Measurements from ENCODE around the gene TMEM131L.

Gene TMEM131L

DNA sequence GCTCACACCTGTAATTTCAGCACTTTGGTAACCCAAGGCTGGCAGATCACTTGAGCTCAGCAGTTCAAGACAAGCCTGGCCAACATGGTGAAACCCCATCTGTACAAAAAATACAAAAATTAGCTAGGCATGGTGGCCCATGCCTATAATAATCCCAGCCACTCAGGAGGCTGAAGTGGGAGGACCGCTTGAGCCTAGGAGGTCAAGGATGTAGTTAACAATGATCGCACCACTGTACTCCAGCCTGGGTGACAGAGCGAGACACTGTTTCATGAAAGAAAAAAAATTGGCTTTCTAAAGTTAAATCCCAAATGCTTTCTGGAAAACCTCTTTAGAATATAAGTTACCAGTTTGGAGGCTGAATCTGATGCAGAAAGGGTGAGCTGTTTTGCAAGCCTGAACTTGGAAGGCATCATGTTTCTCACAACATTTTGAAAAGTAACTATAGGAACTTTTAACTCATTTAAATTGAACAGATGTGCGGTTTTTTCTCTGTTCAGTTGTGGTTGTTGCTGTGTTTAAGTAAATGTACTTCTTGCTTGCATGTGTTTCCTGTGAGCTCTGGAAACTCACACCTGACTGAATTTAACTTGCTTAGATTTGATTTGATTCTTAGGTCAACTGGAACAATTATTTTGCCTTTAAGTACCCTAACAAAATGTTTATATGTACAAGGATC, 39.8 kb upstream of the TMEM131L start:
- no peaks in the 10 kb centered on the region for H3K9me3 ChIP-seq (ENCODE audit: control insufficient read depth in 1 of 2, low read length in 2 of 2)
- H3K27me3 ChIP-seq (ENCODE audit: control insufficient read depth in 1 of 2, insufficient read depth in 2 of 2, low read length in 2 of 2): no peaks in the 10 kb centered on the region
- H3K36me3 ChIP-seq (ENCODE audit: control insufficient read depth in 1 of 2, insufficient read depth in 2 of 2, low read length in 2 of 2): no peaks in the 10 kb centered on the region
- no peak overlapping the region for H3K27ac ChIP-seq (ENCODE audit: low read depth, low read length)
- no peaks in the 10 kb centered on the region for H3K4me1 ChIP-seq (ENCODE audit: control insufficient read depth in 1 of 2, insufficient read depth in 2 of 2, low read length in 2 of 2)
- no peak overlapping the region for H3K9ac ChIP-seq (ENCODE audit: low read depth in 1 of 2, low read length in 2 of 2)
- no peak overlapping the region for H3K4me3 ChIP-seq (ENCODE audit: low read depth in 1 of 2, low read length in 2 of 2)

DNA sequence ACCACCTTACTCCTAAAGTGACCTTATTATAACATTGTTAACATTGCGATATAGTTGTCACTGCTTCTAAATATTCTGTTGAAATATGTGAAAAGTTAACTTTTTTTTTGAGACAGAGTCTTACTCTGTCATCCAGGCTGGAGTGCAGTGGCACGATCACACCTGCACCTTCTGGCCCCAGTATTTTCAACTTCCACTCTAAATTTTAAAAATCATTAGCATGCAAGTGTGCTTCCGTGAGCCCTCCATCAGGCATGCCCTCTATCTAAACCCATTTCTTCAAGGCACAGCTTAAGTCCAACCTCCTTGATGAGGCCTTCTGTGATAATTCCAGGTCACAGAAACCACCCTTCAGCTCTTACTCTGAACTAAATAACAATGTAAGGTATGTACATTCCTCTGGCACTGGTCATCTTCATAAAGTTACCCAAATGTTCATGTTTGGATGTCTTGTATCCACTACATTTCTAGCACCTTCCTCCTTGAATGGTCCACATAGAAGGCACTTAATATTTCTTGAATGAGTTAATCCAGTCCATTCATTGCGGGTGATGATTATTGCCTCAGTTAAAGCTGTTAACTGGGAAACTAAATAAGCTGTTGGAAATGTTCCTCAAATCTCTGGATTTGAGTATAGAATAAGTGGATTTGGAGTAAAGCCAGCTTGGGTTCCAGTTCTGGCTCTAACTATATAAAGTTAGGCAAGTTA, 38.6 kb upstream of the TMEM131L start:
- Histone ChIP-seq H3K9ac (ENCODE audit: low read depth in 1 of 2, low read length in 2 of 2) (no peak overlapping the region), H3K36me3 (ENCODE audit: control insufficient read depth in 1 of 2, insufficient read depth in 2 of 2, low read length in 2 of 2) (no peaks in the 10 kb centered on the region), H3K4me3 (ENCODE audit: low read depth in 1 of 2, low read length in 2 of 2) (no peak overlapping the region), H3K9me3 (ENCODE audit: control insufficient read depth in 1 of 2, low read length in 2 of 2) (no peaks in the 10 kb centered on the region), H3K27me3 (ENCODE audit: control insufficient read depth in 1 of 2, insufficient read depth in 2 of 2, low read length in 2 of 2) (no peaks in the 10 kb centered on the region), H3K27ac (ENCODE audit: low read depth, low read length) (no peak overlapping the region), H3K4me1 (ENCODE audit: control insufficient read depth in 1 of 2, insufficient read depth in 2 of 2, low read length in 2 of 2) (no peaks in the 10 kb centered on the region)

DNA sequence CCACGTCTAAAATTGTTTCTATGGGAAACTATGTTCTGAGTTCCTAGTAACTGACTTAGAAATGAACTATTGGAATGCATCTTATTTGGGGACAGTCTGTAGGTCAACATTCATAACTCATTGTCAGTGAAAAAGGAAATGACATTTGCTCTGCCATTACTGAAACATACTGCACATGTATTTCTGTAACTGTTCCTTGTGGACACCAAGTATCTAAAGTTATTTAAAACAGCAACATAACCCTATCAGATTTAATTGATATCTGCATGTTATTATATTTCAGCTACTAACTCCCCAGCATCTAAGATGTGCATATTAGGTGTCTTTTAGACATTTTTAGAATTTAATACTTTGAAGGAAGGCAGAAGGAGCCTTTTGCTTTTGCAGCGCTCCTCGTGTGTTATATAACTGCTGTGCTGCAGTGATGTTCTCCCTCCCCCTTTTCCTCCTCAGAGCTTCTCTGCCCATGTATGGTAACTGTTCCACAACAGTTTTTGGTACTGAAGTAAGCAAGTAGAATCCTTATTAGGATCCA, 37.2 kb upstream of the TMEM131L start:
- no peaks in the 10 kb centered on the region for H3K27me3 ChIP-seq (ENCODE audit: control insufficient read depth in 1 of 2, insufficient read depth in 2 of 2, low read length in 2 of 2)
- H3K4me3 ChIP-seq (ENCODE audit: low read depth in 1 of 2, low read length in 2 of 2): no peak overlapping the region
- no peak overlapping the region for H3K27ac ChIP-seq (ENCODE audit: low read depth, low read length)
- H3K4me1 ChIP-seq (ENCODE audit: control insufficient read depth in 1 of 2, insufficient read depth in 2 of 2, low read length in 2 of 2): peaks cover 6 to 9% of the 10 kb centered on the region in 2 donors
- no peak overlapping the region for H3K9ac ChIP-seq (ENCODE audit: low read depth in 1 of 2, low read length in 2 of 2)
- no peaks in the 10 kb centered on the region for H3K36me3 ChIP-seq (ENCODE audit: control insufficient read depth in 1 of 2, insufficient read depth in 2 of 2, low read length in 2 of 2)
- no peaks in the 10 kb centered on the region for H3K9me3 ChIP-seq (ENCODE audit: control insufficient read depth in 1 of 2, low read length in 2 of 2)

DNA sequence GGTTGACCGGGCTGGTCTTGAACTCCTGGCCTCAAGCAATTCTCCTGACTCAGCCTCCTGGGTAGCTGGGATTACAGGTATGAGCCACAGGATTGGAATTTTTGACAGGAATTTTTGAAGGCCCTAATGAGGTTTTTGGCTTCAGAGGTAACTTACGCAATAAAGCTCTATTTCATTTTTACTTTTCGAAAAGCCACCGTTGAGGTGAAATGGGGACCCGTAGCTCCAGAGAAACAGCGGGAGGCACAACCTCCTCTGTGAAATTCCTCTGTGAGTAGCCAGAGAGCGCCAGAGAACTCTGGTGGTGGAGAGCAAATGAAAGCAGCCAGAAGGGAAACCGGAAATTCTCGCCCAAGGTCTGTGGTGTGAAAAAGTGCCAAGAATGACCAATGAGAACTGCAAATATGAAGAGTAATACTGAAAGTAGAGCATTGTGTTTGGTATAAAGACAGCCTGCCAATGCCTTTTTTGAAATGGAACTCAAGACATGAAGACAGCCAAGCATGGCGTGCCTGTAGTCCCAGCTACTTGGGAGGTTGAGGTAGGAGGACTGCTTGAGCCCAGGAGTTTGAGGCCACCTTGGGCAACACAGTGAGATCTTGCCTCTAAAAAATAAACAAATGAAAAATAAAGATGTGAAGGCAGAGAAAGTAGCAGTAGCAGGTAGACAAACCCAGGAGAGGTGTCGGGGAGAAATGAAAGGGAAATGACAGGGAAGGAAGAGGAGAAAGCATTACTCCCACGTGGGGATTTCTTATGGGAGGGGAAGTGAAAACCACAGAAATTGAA, 33.0 kb upstream of the TMEM131L start:
- peak overlapping the region; percentile 19 to 45 for H3K4me3 ChIP-seq (ENCODE audit: low read depth in 1 of 2, low read length in 2 of 2)
- no peaks in the 10 kb centered on the region for H3K27me3 ChIP-seq (ENCODE audit: control insufficient read depth in 1 of 2, insufficient read depth in 2 of 2, low read length in 2 of 2)
- H3K4me1 ChIP-seq (ENCODE audit: control insufficient read depth in 1 of 2, insufficient read depth in 2 of 2, low read length in 2 of 2): peaks cover 6 to 10% of the 10 kb centered on the region in 2 donors
- H3K9ac ChIP-seq (ENCODE audit: low read depth in 1 of 2, low read length in 2 of 2): no peak overlapping the region
- H3K27ac ChIP-seq (ENCODE audit: low read depth, low read length): no peak overlapping the region
- no peaks in the 10 kb centered on the region for H3K9me3 ChIP-seq (ENCODE audit: control insufficient read depth in 1 of 2, low read length in 2 of 2)
- H3K36me3 ChIP-seq (ENCODE audit: control insufficient read depth in 1 of 2, insufficient read depth in 2 of 2, low read length in 2 of 2): no peaks in the 10 kb centered on the region

DNA sequence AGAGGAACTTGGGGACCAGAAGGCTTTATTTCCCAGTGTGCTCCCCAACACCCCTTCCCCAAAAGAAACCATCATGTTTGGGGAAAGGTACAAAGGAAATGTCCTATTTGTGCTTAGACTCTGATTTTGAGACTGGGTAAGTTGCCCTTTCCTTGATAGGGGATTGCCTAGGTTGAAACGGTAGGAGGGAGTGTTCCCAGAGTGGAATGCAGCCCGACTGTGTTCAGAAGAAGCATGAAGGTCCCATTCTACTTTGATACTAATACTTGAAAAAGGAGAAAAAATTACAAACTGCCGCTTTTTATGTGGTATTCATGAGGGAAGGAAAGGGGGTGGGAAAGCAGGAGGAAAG, 32.4 kb upstream of the TMEM131L start:
- Histone ChIP-seq H3K4me3 (ENCODE audit: low read depth in 1 of 2, low read length in 2 of 2) (no peak overlapping the region), H3K27ac (ENCODE audit: low read depth, low read length) (no peak overlapping the region)

DNA sequence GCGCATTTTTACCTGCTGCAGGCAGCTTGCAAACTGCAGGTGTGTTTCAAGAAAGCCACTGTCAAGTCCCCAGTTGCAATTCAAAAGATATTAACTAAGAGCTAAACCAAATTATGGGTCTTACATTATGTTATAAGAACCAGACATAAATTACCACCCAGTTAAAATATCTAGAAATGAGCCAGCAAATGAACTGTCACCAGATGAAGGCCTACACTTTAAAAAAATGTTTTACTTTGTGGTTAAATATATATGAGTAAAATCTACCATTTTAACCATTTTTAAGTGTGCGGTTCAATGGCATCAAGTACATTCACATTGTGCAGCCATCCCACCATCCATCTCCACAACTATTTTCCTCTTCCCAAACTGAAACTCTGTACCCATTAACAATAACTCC, 32.0 kb upstream of the TMEM131L start:
- no peak overlapping the region for H3K4me3 ChIP-seq (ENCODE audit: low read depth in 1 of 2, low read length in 2 of 2)
- H3K27ac ChIP-seq (ENCODE audit: low read depth, low read length): no peak overlapping the region
- H3K9me3 ChIP-seq (ENCODE audit: control insufficient read depth in 1 of 2, low read length in 2 of 2): no peaks in the 10 kb centered on the region
- no peak overlapping the region for H3K9ac ChIP-seq (ENCODE audit: low read depth in 1 of 2, low read length in 2 of 2)
- H3K36me3 ChIP-seq (ENCODE audit: control insufficient read depth in 1 of 2, insufficient read depth in 2 of 2, low read length in 2 of 2): no peaks in the 10 kb centered on the region
- H3K27me3 ChIP-seq (ENCODE audit: control insufficient read depth in 1 of 2, insufficient read depth in 2 of 2, low read length in 2 of 2): no peaks in the 10 kb centered on the region
- H3K4me1 ChIP-seq (ENCODE audit: control insufficient read depth in 1 of 2, insufficient read depth in 2 of 2, low read length in 2 of 2): peaks cover 6 to 10% of the 10 kb centered on the region in 2 donors

More for the DNA sequence above, 32.4 kb upstream of the TMEM131L start:
- Histone ChIP-seq H3K9ac (ENCODE audit: low read depth in 1 of 2, low read length in 2 of 2) (no peak overlapping the region), H3K4me1 (ENCODE audit: control insufficient read depth in 1 of 2, insufficient read depth in 2 of 2, low read length in 2 of 2) (peaks cover 6 to 10% of the 10 kb centered on the region in 2 donors), H3K9me3 (ENCODE audit: control insufficient read depth in 1 of 2, low read length in 2 of 2) (no peaks in the 10 kb centered on the region), H3K36me3 (ENCODE audit: control insufficient read depth in 1 of 2, insufficient read depth in 2 of 2, low read length in 2 of 2) (no peaks in the 10 kb centered on the region), H3K27me3 (ENCODE audit: control insufficient read depth in 1 of 2, insufficient read depth in 2 of 2, low read length in 2 of 2) (no peaks in the 10 kb centered on the region)

DNA sequence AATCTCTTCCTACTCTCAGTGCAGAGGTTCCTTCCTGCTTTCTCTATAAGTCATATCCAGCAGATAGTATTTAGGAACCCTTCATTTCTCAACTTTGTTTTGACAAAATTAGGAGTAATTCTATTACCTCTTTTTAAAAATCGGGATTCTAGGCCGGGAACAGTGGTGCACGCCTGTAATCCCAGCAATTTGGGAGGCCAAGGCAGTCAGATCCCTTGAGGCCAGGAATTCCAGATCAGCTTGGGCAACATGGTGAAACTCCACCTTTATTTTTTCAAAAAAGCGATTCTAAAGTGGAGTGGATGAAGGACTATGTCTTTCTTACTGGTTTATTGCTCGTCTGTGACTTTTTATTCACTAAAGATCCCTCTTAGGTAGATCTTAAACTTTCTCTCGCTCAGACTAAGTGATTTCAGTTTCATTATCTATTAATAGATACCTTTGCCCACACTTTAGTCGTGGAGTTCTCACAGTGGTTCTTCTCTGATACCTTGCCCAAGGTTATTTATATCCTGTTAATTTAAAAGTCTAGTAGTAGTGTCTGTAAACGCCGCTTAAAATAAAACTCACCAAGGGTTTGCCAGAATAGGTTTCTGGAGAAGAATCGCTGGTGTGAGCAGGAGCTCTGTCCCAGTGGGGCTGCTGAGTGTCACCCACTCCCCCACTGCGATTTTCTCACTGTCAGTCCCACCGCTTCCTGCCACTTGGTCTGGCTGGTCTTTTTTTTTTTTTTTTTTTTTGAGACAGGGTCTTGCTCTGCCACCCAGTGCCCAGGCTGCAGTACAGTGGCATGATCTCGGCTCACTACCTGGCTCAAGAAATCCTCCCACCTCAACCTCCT, 27.0 kb upstream of the TMEM131L start:
- H3K9ac ChIP-seq (ENCODE audit: low read depth in 1 of 2, low read length in 2 of 2): no peak overlapping the region
- H3K27me3 ChIP-seq (ENCODE audit: control insufficient read depth in 1 of 2, insufficient read depth in 2 of 2, low read length in 2 of 2): no peaks in the 10 kb centered on the region
- peak overlapping the region in 1 of 2 donors; percentile 35 for H3K4me3 ChIP-seq (ENCODE audit: low read depth in 1 of 2, low read length in 2 of 2)
- H3K4me1 ChIP-seq (ENCODE audit: control insufficient read depth in 1 of 2, insufficient read depth in 2 of 2, low read length in 2 of 2): no peaks in the 10 kb centered on the region
- no peak overlapping the region for H3K27ac ChIP-seq (ENCODE audit: low read depth, low read length)
- H3K9me3 ChIP-seq (ENCODE audit: control insufficient read depth in 1 of 2, low read length in 2 of 2): no peaks in the 10 kb centered on the region
- H3K36me3 ChIP-seq (ENCODE audit: control insufficient read depth in 1 of 2, insufficient read depth in 2 of 2, low read length in 2 of 2): no peaks in the 10 kb centered on the region

DNA sequence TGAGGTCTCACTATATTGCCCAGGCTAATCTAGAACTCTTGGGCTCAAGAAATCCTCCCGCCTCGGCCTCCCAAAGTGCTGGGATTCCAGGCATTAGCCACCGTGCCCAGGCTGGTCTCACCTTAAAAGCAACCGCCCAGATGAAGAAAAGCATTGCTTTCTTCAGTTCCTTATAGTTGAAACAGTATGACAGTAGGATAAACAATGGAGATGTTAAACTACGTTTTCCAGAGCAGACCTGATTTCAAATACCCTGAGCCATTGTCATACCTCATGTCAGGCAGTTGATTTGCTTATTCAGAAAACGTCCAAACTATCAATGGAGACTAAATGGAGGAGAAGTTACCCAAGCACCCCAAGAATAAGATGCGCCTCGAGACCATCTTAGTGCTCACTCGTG, 26.3 kb upstream of the TMEM131L start:
- Histone ChIP-seq H3K4me1 (ENCODE audit: control insufficient read depth in 1 of 2, insufficient read depth in 2 of 2, low read length in 2 of 2) (no peaks in the 10 kb centered on the region), H3K4me3 (ENCODE audit: low read depth in 1 of 2, low read length in 2 of 2) (no peak overlapping the region), H3K27ac (ENCODE audit: low read depth, low read length) (no peak overlapping the region), H3K27me3 (ENCODE audit: control insufficient read depth in 1 of 2, insufficient read depth in 2 of 2, low read length in 2 of 2) (no peaks in the 10 kb centered on the region), H3K9ac (ENCODE audit: low read depth in 1 of 2, low read length in 2 of 2) (no peak overlapping the region), H3K36me3 (ENCODE audit: control insufficient read depth in 1 of 2, insufficient read depth in 2 of 2, low read length in 2 of 2) (no peaks in the 10 kb centered on the region), H3K9me3 (ENCODE audit: control insufficient read depth in 1 of 2, low read length in 2 of 2) (no peaks in the 10 kb centered on the region)

DNA sequence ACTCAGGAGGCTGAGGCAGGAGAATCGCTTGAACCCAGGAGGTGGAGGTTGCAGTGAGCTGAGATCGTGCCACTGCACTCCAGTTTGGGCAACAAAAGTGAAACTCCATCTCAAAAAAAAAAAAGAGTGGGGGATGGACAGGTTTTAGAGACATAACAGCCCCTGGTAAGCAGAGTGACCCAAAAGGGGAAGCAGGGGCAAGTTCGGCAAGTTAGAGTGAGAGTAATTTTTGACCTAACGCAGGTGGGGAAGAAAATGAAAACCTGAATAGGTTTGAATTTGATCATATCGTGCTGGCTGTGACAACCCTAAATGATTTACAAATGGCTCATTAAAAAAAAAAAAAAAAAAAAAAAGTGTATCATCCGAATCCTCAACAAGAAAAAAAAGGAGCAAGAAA, 25.7 kb upstream of the TMEM131L start:
- no peaks in the 10 kb centered on the region for H3K36me3 ChIP-seq (ENCODE audit: control insufficient read depth in 1 of 2, insufficient read depth in 2 of 2, low read length in 2 of 2)
- no peaks in the 10 kb centered on the region for H3K9me3 ChIP-seq (ENCODE audit: control insufficient read depth in 1 of 2, low read length in 2 of 2)
- no peak overlapping the region for H3K4me3 ChIP-seq (ENCODE audit: low read depth in 1 of 2, low read length in 2 of 2)
- H3K27ac ChIP-seq (ENCODE audit: low read depth, low read length): no peak overlapping the region
- H3K4me1 ChIP-seq (ENCODE audit: control insufficient read depth in 1 of 2, insufficient read depth in 2 of 2, low read length in 2 of 2): no peaks in the 10 kb centered on the region
- H3K27me3 ChIP-seq (ENCODE audit: control insufficient read depth in 1 of 2, insufficient read depth in 2 of 2, low read length in 2 of 2): no peaks in the 10 kb centered on the region
- H3K9ac ChIP-seq (ENCODE audit: low read depth in 1 of 2, low read length in 2 of 2): no peak overlapping the region
